Gastrocnemius medialis (tissue), 4 donors: Measurements from ENCODE around the gene EIF1AY.

Experiments
- CTCF ChIP-seq, 5 experiments: fragments of 450-650 bp in 3 of 5; fragments of 200-600 bp in 2 of 5; sonication (generic) in 2 of 5; IDR thresholded peaks in 4 of 5; conservative IDR thresholded peaks in 1 of 5; 1 replicate in 4 of 5; 2 replicates in 1 of 5; pipeline ENCODE4 v1.5.1; 2016 to 2019; ENCODE audit warnings: antibody characterized with exemption in 5 of 5, mild to moderate bottlenecking in 3 of 5, moderate library complexity in 3 of 5
- POLR2A ChIP-seq, 2 donors: fragments of 450-650 bp; IDR thresholded peaks; one replicate each; pipeline ENCODE4 v1.6.1; 2017; ENCODE audit warnings: antibody characterized with exemption in 2 of 2, mild to moderate bottlenecking in 2 of 2, moderate library complexity in 2 of 2

- TF ChIP-seq CTCF (IDR thresholded peaks at IDR 0.05 in 4 of 5, conservative IDR thresholded peaks at IDR 0.05 in 1 of 5), result no peak
- no peak for TF ChIP-seq POLR2A (IDR thresholded peaks at IDR 0.05)
Measured at GRCh38 chrY:20575531-20576121, at the start of gene EIF1AY.
